Measurements from ENCODE around the gene NDC1. TPM values are rescaled to one million over a fixed set of nuclear protein-coding genes. Genes with fewer than 3 reads are reported as not detected.
"Not testable (repeated sequence)": the region's sequence is repeated elsewhere in the genome, so short reads cannot be mapped to it uniquely, and the experiment has no call there.

Gene NDC1
- polyA plus RNA-seq, 6 donors from 2014 or later, result 4.9 to 9.5 (median 7.0) TPM

DNA sequence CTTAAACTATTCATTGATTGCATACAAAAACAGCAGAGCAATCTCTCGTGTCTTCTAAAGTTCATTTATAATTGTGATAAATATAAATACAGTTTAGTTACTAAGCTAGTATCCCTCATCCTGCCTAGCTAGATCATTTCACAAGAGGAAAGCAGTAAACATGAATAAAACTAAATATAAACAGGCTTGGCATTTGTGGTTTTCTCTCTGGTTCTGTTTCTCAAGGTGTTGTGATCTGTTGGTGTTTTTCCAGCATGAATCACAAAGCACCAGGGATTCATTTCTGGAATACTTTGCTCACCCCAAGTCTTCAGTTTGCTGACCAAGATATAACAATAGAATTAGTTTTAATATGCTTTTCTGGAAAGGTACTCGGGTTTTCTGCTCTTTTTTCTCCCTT is 66.4 kb downstream of the NDC1 start:
- H3K27ac Mint-ChIP-seq, result no peak overlapping the region
- H3K9me3 Mint-ChIP-seq, result no peaks in the 10 kb centered on the region
- H3K4me3 Mint-ChIP-seq, result no peak overlapping the region
- H3K36me3 Mint-ChIP-seq, result peaks cover 13 to 19% of the 10 kb centered on the region in 2 donors
- no peaks in the 10 kb centered on the region for H3K4me1 Mint-ChIP-seq
- DNase-seq (no peak), ATAC-seq (ENCODE audit: low read depth in 2 of 2) (no peak)
- H3K27me3 Mint-ChIP-seq, result no peaks in the 10 kb centered on the region

DNA sequence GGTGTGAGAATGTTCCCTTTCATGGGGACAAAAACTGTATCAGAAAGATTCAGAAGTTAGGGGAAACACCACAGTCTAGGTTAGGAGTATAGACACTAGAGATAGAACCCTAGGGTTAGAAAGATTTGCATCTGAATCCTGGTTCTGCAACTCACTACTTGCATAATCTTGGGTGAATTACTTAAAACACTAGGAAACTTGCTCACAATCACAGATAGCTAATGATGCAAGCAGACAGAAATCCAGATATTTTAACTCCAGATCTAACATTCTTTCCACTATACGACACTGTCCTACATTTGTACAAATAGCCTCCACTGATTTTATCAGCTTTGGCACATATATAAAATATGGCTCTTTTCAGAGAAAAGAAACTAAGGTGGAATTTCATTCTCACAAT is 68.3 kb downstream of the NDC1 start:
- no peak for ATAC-seq (ENCODE audit: low read depth in 2 of 2)
- Mint-ChIP-seq H3K36me3 (peaks cover 13 to 19% of the 10 kb centered on the region in 2 donors), H3K27me3 (no peaks in the 10 kb centered on the region), H3K27ac (no peak overlapping the region), H3K9me3 (no peaks in the 10 kb centered on the region), H3K4me3 (no peak overlapping the region), H3K4me1 (no peaks in the 10 kb centered on the region)
- DNase-seq, result no peak

DNA sequence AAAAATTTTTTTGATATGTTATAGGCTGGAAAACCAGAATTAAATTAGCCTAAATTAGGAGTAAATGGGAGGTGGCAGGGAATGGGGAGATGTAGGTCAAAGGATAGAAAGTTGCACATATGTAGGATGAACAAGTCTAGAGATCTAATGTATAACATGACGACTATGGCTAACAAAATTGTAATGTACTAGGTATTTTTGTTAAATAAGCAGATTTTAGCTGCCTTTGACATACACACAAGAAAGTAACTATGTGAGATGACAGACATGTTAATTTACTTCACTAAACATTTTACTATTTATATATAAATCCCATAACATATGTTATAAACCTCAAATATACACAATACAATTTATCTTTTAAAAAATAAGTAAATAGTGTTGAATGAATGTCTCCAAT is 68.9 kb downstream of the NDC1 start:
- Mint-ChIP-seq H3K9me3 (no peaks in the 10 kb centered on the region), H3K36me3 (peaks cover 13 to 19% of the 10 kb centered on the region in 2 donors), H3K27ac (no peak overlapping the region), H3K4me1 (no peaks in the 10 kb centered on the region), H3K4me3 (no peak overlapping the region), H3K27me3 (no peaks in the 10 kb centered on the region)
- no peak for ATAC-seq (ENCODE audit: low read depth in 2 of 2)
- no peak for DNase-seq

DNA sequence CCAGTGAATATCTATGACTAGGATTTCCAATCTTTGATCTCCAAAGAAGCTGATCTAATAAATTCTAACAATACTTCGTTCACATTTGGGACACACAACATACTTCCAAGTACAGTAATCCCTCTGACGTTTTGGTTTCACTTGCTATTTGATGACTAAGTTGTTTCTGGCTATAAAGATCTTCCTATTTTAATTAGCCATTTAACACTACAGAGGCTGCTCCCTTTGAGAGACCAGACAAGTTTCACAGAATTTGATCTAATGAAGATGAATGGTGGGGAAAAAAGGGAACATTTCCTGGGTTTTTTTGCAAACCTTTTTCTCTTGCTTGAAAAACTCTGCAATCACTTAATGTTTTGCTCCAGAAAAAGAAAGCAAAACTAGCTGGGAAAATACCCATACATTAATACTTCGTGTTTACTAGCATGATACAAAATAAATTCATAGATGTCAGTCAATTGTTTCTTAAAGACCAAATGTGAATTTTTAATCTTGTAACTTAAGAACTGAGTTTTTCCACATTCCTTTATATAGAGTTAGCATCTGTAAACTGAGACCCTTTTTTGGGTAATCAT is 71.2 kb downstream of the NDC1 start:
- ATAC-seq (ENCODE audit: low read depth in 2 of 2) (no peak), DNase-seq (no peak)
- H3K9me3 Mint-ChIP-seq, result peaks cover 0 to 6% (median 3%) of the 10 kb centered on the region in 7 donors
- peak overlapping the region in 1 of 6 donors; percentile 4 for H3K27ac Mint-ChIP-seq
- peaks cover 19 to 24% of the 10 kb centered on the region in 2 donors for H3K36me3 Mint-ChIP-seq
- H3K4me1 Mint-ChIP-seq, result no peaks in the 10 kb centered on the region
- H3K4me3 Mint-ChIP-seq, result no peak overlapping the region
- no peaks in the 10 kb centered on the region for H3K27me3 Mint-ChIP-seq

DNA sequence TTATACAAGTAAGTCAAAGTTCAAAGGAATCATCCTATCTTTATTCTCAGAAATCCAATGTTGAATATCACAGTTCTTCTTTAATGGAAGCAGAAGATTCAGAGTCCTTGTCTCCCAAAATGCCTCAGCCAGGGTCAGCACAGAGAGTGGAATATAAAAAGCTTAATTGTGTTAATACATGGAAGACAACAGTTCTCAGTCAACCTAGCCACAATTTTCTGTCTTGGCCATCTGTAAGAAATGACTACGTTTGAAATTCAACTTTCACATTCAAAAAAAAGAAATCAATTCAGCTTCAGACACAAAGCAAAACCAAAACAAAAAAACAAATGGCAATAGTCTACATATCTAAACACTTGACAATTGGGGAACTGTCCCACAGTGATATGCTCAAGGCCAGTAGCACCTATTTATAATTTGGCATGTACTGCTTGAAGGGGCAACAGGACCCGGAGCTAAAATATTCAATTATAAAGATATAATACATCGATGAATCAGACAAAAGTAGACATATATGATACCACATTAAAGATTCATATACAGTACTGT is 71.8 kb downstream of the NDC1 start:
- no peaks in the 10 kb centered on the region for H3K27me3 Mint-ChIP-seq
- DNase-seq, result no peak
- H3K9me3 Mint-ChIP-seq, result peaks cover 0 to 7% (median 6%) of the 10 kb centered on the region in 7 donors
- no peak for ATAC-seq (ENCODE audit: low read depth in 2 of 2)
- H3K36me3 Mint-ChIP-seq, result peaks cover 14 to 21% of the 10 kb centered on the region in 2 donors
- no peaks in the 10 kb centered on the region for H3K4me1 Mint-ChIP-seq
- H3K27ac Mint-ChIP-seq, result peak overlapping the region in 2 of 6 donors; percentile 4 to 49
- no peak overlapping the region for H3K4me3 Mint-ChIP-seq

DNA sequence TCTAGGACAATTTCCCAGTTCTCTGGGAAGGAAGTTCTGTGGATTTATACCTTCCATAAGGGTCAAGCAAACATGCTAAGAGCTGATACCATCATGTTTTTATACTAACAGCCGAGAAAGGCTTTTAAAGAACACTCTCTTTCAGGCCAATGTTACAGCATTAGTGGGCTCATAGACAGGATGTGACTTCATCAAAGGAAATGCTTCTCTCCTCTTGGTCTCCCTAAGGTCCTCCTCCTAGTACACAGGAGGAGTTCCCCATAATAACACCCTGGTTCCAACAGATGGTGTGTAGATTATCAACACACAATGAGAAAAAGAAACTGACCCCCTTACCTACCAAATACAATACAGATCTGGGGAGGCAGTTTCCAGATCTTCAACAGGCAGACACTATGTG is 72.4 kb downstream of the NDC1 start:
- ATAC-seq (ENCODE audit: low read depth in 2 of 2) (no peak), DNase-seq (no peak)
- Mint-ChIP-seq H3K4me1 (no peaks in the 10 kb centered on the region), H3K36me3 (peaks cover 9 to 15% of the 10 kb centered on the region in 2 donors), H3K27ac (no peak overlapping the region), H3K4me3 (no peak overlapping the region), H3K27me3 (no peaks in the 10 kb centered on the region), H3K9me3 (peaks cover 0 to 7% (median 6%) of the 10 kb centered on the region in 7 donors)

DNA sequence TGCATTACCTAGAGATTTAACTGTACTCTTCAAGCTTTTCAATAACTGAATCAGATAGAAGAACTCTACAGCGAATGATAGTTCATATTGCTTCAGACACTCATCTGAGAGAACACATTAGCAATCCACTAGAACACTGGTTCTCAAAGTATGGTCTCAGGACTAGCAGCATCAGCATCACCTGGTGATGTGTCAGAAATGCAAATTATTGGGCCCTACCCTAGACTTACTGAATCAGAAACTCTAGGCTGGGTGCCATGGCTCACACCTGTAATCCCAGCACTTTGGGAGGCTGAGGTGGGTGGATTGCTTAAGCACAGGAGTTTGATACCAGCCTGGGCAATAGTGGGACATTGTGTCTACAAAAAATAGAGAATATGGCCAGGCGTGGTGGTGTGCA is 74.2 kb downstream of the NDC1 start:
- Mint-ChIP-seq H3K9me3 (peaks cover 0 to 9% (median 6%) of the 10 kb centered on the region in 7 donors), H3K36me3 (peaks cover 5 to 13% of the 10 kb centered on the region in 2 donors), H3K27me3 (no peaks in the 10 kb centered on the region), H3K4me3 (no peak overlapping the region), H3K27ac (peak overlapping the region in 1 of 6 donors; percentile 9), H3K4me1 (no peaks in the 10 kb centered on the region)
- DNase-seq (no peak), ATAC-seq (ENCODE audit: low read depth in 2 of 2) (no peak)

DNA sequence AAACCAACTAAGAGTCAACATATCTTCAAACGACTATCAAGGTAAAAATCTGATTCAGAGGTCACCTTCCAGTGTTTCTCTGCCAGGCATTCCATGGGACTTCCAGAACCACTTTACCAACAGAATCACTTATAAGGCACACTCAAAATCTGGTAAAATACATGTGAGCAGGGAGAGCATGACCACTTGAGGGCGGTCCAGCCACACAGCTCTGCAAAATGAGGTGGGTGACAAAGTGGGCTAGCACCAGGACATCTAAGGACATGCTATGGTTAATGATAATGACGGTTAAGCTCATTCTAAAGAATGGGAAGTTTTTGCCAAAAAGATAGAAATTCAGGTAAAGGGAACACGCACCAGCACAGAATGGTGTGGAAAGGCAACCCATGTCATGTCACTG is 74.6 kb downstream of the NDC1 start:
- peaks cover 4 to 13% of the 10 kb centered on the region in 2 donors for H3K36me3 Mint-ChIP-seq
- DNase-seq (no peak), ATAC-seq (ENCODE audit: low read depth in 2 of 2) (no peak)
- peaks cover 0 to 9% (median 6%) of the 10 kb centered on the region in 7 donors for H3K9me3 Mint-ChIP-seq
- no peak overlapping the region for H3K4me3 Mint-ChIP-seq
- no peaks in the 10 kb centered on the region for H3K27me3 Mint-ChIP-seq
- peak overlapping the region in 1 of 6 donors; percentile 9 for H3K27ac Mint-ChIP-seq
- H3K4me1 Mint-ChIP-seq, result no peaks in the 10 kb centered on the region

DNA sequence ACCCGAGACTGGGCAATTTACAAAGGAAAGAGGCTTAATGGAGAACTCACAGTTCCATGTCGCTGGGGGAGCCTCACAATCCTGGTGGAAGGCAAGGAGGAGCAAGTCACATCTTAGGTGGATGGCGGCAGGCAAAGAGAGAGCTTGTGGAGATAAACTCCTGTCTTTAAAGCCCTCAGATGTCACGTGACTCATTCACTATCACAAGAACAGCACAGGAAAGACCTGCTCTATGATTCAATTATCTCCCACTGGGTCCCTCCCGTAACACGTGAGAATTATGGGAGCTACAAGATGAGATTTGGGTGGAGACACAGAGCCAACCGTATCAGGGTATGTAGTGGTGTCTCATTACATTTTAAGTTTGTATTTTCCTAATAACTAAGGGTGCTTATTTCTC is 77.6 kb downstream of the NDC1 start:
- not testable (repeated sequence) for H3K27ac Mint-ChIP-seq; H3K27me3 Mint-ChIP-seq; H3K9me3 Mint-ChIP-seq; H3K4me3 Mint-ChIP-seq; ATAC-seq (ENCODE audit: low read depth in 2 of 2); H3K4me1 Mint-ChIP-seq; DNase-seq
- H3K36me3 Mint-ChIP-seq, result peaks cover 4 to 13% of the 10 kb centered on the region in 2 donors

DNA sequence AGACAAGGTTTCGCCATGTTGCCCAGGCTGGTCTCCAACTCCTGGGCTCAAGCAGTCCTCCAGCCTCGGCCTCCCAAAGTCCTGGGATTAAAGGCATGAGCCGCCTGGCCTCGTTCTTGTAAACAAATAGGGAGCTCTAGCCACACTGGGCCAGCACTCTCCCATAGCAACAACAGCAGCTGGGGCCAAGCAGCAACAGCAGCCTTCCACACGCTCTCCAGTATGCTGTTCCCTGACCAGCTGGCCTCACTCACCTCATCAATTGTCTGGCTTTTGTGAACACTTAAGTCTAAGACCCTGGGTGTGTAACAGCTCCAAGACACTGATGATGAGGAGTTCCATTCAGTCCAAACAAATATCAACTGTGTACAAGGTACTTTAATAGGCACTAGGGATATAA is 82.2 kb downstream of the NDC1 start:
- H3K4me1 Mint-ChIP-seq, result no peaks in the 10 kb centered on the region

DNA sequence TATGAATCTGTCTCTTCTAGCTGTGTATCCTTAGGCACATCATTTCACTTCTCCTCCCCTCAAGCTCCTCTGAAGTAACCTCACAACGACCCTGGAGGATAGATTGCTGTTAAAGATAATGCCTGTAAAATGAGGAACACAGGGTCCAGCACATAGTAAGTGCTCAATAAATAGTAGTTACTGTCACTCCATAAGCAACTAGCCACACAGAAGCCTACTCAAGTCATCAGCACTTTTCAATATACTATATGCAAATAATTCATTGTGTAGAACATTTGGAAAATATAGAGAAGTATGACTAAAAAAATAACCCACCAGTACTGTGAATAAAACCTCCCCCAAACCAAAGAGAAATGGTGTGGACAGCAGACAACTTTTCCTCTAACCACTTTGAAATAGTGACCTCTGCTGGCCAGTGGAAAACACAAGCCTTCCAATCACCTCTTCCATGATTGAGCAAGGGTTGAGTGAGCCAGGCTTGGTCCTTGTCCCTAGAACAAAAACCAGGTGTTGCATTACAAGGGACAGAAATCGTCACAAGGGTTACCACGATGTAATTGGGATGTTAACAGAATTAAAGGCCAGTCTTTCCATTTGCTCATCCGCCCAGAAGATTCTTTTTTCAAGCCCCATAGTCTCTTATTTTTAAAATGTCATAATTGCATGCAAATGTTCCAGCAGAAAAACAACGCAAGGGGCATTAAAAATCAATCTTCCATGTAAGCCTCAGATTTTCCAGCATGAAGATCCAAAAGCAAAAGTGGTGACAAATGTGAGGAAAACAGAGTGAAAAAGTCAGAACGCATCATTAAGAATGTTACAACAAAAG is 83.4 kb downstream of the NDC1 start:
- no peaks in the 10 kb centered on the region for H3K36me3 Mint-ChIP-seq
- no peaks in the 10 kb centered on the region for H3K4me1 Mint-ChIP-seq
- DNase-seq, result no peak

More for the DNA sequence above, 82.2 kb downstream of the NDC1 start:
- ATAC-seq (ENCODE audit: low read depth in 2 of 2) (no peak), DNase-seq (no peak)
- no peaks in the 10 kb centered on the region for H3K36me3 Mint-ChIP-seq
- H3K27me3 Mint-ChIP-seq, result no peaks in the 10 kb centered on the region
- peaks cover 0 to 2% (median 0%) of the 10 kb centered on the region in 7 donors for H3K9me3 Mint-ChIP-seq
- H3K4me3 Mint-ChIP-seq, result no peak overlapping the region
- no peak overlapping the region for H3K27ac Mint-ChIP-seq

DNA sequence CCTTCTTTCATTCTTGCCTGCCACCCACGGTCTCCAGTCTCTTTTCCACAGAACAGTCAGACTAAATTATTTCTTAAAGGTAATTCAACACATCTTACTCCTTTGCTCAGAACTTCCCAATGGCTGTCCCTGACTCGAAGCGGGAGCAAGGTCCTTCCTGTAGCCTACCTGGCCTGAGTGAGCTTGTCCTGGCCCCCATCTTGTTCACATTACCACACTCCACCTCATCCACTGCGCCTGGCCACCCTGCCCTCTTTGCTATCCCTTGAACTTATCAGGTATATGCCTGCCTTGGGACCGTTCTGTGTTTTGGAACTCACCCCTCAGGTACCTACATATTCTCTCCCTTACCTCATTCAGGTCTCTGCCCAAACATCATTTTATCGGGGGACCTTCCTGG is 85.8 kb downstream of the NDC1 start:
- no peak for ATAC-seq (ENCODE audit: low read depth in 2 of 2)
- H3K36me3 Mint-ChIP-seq, result no peaks in the 10 kb centered on the region
- H3K27ac Mint-ChIP-seq, result peak overlapping the region in 1 of 6 donors; percentile 2

More for the DNA sequence above, 83.4 kb downstream of the NDC1 start:
- Mint-ChIP-seq H3K9me3 (no peaks in the 10 kb centered on the region), H3K27me3 (no peaks in the 10 kb centered on the region), H3K4me3 (no peak overlapping the region), H3K27ac (no peak overlapping the region)
- no peak for ATAC-seq (ENCODE audit: low read depth in 2 of 2)

DNA sequence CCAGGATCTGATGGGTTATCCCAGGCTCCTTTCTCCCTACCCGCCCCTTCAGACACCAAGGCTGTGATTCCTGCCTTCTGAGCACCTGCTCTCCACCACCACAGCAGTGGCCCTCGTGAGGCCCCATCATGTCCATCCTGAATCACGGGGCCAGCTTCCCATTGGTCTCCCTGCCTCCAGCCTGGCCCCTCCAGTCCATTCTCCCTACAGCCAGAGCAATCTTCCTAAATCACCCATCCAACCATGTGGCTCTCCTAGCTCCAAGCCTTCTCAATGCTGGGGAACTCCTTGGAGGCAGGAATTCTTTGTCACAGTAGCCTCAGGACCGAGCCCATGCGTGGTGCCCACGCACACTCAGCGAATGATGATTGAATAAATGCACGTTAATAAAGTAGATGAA is 90.3 kb downstream of the NDC1 start:
- peaks cover 7 to 12% of the 10 kb centered on the region in 2 donors for H3K36me3 Mint-ChIP-seq

More for the DNA sequence above, 85.8 kb downstream of the NDC1 start:
- DNase-seq, result no peak
- Mint-ChIP-seq H3K27me3 (peaks cover 0 to 8% (median 8%) of the 10 kb centered on the region in 3 donors), H3K4me3 (no peak overlapping the region), H3K4me1 (peaks cover 0 to 5% (median 0%) of the 10 kb centered on the region in 3 donors), H3K9me3 (peaks cover 0 to 4% (median 0%) of the 10 kb centered on the region in 7 donors)

More for the DNA sequence above, 90.3 kb downstream of the NDC1 start:
- Mint-ChIP-seq H3K4me1 (peaks cover 0 to 5% (median 0%) of the 10 kb centered on the region in 3 donors), H3K27me3 (peaks cover 21 to 24% (median 22%) of the 10 kb centered on the region in 3 donors), H3K9me3 (peaks cover under 1 to 19% (median 8%) of the 10 kb centered on the region in 7 donors), H3K4me3 (no peak overlapping the region), H3K27ac (no peak overlapping the region)
- no peak for DNase-seq
- no peak for ATAC-seq (ENCODE audit: low read depth in 2 of 2)
